AML-193 (cell line): Measurements from ENCODE around the gene UVSSA.
"Not testable (repeated sequence)": the region's sequence is repeated elsewhere in the genome, so short reads cannot be mapped to it uniquely, and the experiment has no call there.

ENCODE experiments used
- DNase-seq, 2 experiments: peaks; one replicate each; lab custom pipeline; 2025; lab: John Stamatoyannopoulos, UW

Gene UVSSA

DNA sequence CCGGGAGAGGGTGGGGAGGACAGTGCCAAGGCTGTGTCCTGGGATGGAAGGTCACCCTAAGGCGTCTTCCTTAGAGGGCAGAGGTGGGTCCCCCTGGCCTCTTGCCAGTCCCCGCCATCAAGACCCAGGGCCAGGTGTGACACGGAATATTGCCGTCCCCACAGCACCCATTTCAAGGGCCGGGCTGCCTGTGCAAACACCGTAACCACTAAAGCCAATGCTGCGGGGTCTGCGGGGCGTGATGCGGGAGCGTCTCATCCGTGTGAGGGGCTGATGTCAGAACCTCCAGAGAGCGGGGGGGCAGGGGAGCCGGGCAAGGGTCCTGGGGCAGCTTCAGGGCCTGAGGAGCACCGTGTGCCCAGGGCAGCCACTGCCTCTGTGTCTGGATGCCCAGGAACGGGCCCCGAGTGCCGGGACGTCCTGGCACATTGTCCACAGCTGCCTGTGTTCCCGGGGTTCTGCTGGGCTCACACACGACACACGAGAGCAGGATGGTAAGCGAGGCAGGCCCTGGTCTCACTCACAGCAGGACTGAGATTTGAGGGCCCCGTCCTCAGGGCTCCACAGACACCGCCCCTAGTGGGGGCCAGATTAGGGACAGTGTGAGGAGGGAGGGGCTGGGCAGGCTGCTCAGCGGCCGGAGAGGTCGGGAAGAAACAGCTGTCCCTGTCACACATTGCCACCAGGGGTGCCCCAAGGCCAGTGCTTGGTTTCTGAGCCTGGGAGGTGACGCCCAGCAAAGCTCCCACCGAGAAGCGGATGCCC lies 30.0 kb downstream of the UVSSA start:
- no peak for DNase-seq

DNA sequence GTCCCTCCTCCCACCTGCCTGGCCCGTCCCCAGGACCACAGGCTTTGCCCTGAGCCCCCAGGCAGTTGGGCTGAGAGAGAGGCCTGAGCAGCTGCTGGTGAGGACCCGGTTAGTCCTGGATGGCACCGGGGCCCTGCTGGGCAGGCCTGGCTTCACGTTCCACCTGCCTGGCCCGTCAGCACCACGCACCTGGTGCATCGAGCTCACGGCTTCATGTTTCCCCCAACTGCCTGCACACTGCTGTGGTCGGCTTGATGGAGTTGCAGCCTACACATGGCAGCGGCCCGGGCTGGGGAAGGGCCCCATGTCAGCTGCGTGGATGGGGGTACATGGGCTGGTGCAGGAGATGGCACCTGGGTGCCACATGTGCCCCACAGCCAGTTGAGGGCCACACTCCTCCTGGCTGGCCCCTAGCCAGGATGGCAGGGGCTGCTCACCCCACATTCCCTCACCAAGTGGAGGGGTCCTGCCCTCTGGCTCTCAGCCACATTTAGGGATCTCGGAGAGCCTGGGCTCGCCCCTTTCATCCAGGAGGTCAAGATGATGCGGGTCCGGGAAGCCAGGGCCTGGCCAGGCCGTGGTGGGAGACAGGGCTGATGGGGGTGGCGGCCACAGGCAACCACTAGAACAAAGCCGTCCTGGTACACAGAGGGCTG lies 30.7 kb downstream of the UVSSA start:
- DNase-seq: no peak

DNA sequence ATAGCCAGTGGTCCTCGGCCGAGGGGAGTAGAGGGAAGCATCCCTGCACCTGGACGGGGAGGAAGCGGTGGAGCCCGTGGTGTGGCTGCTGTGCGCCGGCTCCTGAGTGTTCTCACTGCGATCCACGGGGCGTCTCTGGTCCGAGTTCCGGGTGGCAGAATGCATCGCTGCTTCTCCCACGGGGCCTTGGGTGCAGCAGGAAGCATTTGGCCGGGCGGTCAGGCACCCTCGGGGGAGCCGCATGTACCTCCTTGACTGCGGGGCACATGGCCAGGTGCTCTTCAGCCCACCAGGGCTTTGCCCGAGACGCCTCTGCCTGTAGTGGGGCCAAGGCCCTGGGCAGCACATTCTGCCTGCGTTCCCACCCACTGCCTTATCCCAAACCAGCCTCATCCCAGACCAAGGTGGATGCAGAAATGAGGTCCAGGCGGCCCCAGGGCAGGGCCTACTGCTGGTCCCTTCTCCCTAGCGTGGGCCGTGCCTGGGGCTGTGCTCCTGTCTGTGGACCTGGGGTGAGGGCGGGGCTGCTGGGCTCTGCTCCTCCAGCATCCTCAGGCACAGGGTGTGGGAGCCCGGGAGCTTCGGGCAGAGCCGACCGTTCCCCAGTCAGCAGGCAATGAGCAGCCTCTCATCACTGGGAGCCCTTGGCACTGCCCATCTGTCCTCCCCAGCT lies 31.7 kb downstream of the UVSSA start:
- DNase-seq: no peak

DNA sequence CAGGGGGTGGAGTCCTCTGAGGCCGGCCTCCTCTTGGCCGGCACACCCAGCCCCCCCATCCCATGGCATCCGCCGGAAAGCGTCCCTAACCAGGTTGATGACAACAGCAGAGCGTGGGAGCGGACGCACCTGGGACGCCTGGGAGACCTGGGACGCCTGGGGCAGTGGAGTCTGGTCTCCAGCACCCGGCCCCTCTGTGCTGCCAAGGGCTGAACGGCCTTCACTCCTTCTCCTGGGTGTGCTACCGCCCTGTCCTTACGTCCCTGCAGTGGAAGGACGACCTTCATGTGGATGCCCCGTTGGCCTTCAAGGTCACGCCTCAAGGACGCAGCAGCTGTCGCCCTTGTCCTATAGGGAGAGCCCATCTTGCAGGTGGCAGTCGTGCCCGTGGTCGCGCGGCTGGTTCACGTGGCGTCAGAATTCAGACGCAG lies 32.4 kb downstream of the UVSSA start:
- DNase-seq: no peak

DNA sequence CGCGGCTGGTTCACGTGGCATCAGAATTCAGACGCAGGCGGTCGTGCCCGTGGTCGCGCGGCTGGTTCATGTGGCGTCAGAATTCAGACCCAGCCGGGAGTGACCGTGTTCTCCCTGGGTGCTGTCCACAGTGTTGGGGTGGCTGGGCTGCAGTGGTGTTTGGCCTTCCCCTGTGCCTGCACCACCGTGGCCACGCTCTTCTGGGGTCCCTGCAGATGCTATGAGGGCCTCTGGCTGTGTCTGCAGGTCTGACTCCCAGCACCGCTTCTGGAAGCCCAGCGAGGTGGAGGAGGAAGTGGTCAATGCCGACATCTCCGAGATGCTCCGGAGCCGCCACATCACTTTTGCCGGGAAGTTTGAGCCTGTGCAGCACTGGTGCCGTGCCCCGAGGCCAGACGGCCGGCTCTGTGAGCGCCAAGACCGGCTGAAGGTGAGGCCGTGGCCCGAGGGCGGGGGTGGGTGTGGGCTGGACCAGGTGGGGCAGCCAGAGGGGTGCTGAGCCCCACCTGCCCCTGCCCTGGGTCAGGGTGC lies 32.9 kb downstream of the UVSSA start:
- no peak for DNase-seq

DNA sequence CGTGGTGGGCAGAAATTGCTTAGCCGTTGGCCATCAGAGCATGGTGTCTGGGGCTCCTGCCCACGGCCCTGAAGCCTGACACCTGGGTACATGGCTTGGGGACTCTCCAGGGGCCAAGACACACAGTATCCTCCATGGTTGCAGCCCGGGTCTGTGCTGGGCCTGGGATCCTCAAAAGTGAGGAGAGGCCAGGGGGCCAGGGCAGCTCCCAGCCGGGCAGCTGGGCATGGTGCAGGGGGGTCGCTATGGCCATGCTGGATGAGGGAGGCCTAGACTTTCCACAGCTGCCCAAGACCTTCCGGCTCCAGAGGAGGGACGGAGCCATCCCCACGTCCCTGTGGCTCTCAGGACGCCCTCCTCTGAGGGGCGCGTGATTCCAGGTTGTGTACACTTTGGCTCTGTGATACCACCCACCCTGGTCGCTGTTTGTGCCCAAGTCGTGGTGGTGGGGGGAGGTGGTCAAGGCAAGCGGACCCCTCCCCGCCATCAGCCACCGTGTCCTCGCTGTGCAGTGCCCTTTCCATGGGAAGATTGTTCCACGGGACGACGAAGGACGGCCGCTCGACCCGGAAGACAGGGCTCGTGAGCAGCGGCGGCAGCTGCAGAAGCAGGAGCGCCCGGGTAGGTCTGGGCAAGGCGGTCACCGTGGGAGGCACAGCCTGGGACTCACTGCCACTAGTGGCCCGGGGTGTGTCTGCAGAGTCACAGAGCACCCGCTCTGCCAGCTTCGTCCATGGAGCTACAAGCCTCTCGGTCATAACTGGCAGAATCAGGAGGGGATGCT lies 33.6 kb downstream of the UVSSA start:
- no peak for DNase-seq

DNA sequence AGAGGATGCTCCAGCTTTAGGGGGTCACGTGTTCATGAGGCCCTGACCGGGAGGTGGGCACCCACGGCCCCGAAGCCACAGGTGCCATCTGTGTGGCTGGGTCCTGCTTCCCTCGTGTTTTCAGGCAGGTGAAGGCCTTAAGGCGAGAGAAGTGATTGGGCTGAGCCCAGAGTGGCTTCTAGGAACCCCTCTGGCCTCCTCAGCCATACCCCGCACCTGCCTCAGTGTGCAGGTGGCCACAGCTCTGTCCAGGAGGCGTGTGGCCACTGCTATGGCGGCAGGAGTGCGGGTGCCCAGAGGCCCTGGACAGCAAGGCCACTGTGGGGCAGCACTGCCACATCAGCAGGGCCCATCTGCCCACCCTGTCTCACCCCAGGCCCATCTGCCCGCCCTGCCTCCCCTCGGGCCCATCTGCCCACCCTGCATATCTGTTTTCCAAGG lies 34.2 kb downstream of the UVSSA start:
- DNase-seq: no peak

DNA sequence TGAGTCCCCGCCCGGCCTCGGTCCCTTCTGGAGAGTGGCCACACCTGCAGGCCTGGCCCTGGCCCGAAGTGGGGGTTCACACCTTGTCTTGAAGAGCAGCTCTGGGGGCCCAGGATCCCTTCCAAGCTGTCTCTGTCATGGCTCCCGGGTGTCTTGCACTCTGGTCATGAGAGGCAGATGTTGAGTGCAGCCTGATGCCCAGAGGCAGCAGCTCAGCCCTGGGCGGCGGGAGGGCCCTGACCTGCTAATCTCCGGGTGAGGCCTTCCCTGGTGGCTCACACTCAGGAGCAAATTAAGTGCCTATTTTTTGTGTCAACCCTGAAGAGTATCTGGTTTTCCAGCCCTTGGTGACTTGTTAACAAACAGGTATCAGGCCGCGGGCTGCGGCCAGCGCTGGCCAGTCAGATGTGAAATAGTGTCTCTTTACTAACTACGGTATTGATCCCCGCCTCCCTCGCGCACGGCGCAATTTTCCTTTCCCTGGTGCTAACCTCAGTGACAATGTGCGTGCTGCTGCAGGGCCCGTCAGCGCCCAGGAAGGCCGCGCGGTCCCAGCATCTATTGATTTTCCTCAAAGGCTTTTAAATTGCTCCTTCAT lies 35.0 kb downstream of the UVSSA start:
- no peak for DNase-seq

DNA sequence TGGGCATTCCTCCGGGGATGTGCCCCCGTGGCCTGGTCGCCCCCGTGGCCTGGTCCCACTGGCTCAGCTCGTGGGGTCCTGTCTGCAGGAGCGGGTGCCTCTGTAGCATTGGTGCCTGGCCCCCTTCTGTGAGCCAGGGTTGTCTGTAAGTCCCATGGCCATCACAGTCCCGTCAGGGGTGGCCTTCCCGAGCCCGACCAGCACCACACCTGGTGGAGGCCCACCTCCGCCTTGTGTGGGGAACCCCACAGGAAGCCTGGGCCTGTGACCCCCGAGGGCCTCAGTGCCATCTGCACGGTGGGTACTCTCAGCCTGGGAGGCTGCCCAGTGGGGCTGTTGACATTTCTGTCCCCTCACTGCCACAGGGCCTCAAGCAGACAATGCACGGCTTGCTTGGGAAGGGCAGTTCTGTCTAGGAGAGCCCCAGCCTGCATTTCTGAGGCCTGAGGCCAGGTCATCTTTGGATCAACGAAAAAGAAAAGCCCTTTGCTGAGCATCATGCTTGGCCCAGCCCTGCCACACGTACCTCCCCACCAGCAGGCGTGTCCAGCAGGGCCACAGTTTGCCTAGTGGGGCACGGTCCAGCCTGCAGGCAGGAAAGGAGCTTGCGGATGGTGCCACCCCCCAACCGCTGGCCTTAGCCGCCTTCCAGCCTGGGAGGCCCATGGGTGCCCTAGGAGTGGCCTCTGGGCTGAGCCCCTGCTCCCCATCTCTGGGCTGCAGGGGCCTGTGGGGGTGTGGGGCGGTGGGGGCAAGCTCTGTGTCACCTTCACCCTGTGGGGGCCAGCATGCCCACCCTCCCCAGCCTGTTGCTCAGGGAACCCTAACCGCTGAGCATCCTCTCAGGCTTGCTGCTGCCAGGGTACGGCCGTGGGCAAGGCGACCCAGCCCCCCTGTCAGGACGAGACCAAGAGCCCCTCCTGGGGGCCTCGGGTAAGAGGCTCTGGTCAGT lies 36.0 kb downstream of the UVSSA start:
- DNase-seq: no peak

DNA sequence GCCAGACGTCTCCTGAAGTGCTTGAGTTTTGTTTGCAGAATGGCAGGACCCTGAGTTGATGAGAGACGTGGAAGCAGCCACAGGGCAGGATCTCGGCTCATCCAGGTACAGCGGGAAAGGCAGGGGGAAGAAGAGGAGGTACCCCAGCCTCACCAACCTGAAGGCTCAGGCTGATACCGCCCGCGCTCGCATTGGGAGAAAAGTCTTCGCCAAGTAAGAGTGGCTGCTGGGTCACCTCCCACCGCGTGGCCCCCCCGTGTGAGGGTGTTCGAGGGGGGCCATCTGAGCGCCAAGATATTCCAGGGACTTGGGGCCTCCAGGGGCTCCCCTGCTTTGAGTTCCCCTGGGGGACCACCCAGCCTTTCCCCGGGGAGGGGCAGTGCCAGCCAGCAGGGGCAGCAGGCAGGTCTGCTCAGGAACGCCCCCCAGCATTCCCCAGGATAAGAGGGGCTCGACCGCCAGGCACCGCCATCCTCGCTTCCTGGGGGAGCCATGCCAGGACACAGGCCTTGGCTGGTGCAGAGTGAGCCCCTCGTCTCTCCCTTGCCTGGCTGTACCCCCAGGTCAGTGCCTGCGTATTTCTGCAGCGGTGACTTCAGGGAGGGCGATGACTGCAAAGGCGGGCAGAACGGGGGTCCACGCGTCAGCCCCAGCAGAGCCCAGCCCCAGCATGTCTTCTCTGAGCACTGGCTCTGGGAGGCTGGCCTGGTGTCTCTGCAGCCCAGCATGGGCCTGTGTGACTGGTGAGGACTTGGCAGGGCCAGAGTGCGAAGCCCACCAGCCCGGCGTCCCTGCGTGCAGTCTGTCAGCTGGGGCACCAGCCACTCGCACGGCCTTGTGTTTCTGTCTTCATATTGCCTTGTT lies 37.0 kb downstream of the UVSSA start:
- no peak for DNase-seq

DNA sequence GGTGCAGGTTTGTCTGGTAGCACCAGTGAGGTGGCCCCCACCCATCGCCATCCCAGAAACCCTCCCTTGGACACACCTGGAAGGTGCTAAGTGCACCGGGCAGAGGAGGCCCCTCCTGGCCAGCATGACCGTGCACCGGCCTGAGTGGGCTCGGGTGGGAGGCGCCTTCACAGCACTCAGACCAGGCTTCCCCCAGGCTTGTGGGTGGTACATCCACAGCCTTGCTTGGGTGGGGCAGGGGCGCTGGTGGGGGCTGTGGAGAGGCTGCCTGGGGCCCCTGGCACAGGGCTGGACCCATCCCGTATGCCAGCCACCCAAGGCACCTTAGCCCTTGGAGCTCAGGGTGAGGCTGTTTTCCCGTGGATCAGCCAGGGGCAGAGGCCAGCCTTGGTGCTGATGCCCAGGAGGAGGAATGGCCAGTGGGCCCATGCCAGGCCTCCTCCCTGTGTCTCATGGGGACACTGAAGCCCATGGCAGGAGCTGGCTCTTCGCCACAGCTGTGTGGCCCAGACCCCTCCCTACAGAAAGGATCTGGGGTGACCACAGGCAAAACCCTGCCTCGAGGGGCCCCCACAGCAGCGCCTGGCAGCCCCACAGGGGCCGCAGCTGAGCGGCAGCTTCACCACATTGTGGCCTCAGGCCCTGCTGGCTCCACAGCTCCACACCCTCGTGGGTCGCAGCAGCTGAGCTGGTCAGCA lies 37.8 kb downstream of the UVSSA start:
- DNase-seq: no peak

DNA sequence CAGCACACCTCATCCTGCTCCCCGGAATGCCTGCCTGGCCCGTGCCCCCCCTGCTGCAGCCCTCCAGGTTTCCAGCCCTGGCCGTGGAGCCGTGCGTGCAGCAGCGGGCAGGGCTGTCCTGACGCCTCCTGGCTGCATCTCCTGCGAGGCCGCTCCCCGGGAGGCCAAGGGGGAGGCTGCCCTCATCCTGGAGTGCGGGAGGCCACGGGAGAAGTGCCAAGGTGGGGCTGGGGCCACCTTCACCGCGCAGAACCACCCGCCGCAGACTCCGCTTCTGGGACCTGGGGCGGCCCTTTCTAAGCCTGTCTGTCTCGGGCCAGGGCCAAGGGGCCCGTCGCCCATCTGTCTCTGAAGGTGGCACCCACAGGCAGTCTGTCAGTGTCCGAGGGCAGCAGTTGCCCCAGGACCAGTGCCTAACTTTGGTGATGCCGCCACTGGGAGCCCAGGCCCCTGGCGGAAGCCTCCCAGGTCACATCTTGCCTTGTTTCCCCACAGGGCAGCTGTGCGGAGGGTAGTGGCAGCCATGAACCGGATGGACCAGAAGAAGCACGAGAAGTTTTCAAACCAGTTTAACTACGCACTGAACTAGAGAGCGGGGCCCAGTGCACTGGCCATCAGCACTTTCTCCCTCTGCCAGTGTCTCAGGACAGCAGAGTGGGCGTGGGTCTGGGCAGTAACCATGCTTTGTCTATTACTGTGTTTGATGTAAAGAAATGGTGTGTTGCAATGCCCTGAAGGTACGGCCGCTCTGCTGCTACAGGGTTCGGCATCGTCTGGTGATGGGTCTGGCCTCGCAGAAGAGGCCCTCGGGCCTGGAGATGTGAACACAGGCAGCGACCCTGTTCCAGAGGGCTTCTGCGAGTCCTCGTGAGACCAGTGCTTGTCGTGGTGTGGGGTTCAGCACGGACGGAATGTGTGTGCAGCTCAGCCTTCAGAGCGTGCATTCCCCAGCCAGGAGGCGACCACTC lies 38.6 kb downstream of the UVSSA start:
- no peak for DNase-seq

DNA sequence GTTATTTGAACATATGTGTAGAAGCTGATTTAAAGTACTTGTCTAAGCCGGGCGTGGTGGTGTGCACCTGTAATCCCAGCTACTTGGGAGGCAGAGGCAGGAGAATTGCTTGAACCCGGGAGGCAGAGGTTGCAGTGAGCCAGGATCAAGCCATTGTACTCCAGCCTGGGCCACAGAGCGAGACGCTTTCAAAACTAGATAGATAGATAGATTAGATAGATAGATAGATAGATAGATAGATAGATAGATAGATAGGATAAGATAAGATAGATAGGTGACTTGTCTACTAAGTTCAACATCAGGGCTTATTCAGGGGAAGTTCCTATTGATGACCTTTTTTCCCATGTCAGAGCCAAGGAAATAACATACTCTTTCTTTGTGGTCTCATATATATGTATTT lies 46.4 kb downstream of the UVSSA start:
- DNase-seq: not testable (repeated sequence)

DNA sequence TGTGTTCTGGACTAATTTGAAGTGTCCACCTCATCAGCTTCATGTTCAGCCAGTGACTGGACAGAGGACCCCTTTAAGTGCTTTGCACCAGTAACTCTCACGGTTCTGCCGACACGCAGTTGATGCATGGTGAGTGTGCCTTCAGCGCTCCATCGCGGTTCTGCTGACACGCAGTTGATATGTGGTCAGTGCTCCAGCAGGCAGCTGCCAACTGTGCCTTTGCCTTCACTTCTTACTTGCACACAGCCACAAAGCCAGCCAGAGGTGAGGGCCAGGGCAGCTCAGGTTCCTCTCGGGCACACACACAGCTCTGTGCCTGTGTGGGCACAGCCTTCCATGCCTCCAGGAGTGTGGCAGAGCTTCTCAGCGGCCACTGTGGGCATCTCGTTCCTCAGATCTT lies 46.9 kb downstream of the UVSSA start:
- no peak for DNase-seq

DNA sequence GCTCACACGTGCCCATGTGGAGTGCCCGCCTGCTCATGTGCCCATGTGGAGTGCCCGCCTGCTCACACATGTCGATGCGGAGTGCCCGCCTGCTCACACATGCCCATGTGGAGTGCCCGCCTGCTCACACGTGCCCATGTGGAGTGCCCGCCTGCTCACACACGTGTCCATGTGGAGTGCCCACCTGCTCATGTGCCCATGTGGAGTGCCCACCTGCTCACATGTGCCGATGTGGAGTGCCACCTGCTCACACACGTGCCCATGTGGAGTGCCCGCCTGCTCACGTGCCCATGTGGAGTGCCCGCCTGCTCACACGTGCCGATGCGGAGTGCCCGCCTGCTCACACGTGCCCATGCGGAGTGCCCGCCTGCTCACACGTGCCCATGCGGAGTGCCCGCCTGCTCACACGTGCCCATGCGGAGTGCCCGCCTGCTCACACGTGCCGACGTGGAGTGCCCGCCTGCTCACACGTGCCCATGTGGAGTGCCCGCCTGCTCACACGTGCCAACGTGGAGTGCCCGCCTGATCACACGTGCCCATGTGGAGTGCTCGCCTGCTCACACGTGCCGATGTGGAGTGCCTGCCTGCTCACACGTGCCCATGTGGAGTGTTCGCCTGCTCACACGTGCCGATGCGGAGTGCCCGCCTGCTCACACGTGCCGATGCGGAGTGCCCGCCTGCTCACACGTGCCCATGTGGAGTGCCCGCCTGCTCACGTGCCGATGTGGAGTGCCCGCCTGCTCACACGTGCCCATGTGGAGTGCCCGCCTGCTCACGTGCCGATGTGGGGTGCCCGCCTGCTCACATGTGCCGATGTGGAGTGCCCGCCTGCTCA lies 47.8 kb downstream of the UVSSA start:
- DNase-seq: not testable (repeated sequence)

DNA sequence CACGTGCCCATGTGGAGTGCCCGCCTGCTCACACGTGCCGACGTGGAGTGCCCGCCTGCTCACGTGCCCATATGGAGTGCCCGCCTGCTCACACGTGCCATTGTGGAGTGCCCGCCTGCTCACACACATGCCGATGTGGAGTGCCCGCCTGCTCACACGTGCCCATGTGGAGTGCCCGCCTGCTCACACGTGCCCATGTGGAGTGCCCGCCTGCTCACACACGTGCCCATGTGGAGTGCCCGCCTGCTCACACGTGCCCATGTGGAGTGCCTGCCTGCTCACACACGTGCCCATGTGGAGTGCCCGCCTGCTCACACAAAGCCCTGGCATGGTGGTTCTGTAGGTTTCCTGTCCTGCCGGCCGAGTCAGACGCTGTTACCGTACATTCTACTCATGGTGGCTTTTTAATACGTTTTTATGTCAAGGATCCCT lies 48.4 kb downstream of the UVSSA start:
- not testable (repeated sequence) for DNase-seq
